ENCODE data around the gene BACE1. TPM values are rescaled to one million over a fixed set of nuclear protein-coding genes. Genes with fewer than 3 reads are reported as not detected.

Gene BACE1
- total RNA-seq, 1 donor = 50.0 TPM

DNA sequence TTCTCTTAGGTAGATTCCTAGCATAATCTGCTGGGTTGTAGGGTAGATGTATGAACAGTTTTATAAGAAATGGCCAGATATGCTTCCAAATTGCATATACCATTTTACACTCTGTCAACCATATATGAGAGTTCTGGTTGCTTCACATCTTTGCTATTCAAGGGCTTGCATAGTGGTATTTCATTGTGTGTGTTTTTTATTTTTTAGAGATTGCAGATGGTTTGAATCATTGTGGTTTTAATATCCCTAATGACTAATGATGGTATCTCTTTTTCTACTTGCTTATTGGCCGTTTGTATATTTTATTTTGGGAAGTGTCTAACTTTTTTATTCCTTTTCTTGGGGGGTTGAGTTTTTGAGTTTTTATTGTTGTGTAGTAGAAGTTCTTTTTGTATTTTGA lies 56.6 kb downstream of the BACE1 start:
- no peak overlapping the region for H3K4me3 ChIP-seq (ENCODE audit: low read depth, low read length)
- TF ChIP-seq CTCF (IDR thresholded peaks at IDR 0.05; ENCODE audit: insufficient read depth, low read length) = no peak
- DNase-seq (ENCODE audit: low read depth) = peak; percentile 77

- no peak for DNase-seq (ENCODE audit: low read depth)
- TF ChIP-seq CTCF (IDR thresholded peaks at IDR 0.05; ENCODE audit: insufficient read depth, low read length) = no peak
- H3K4me3 ChIP-seq (ENCODE audit: low read depth, low read length) = no peak overlapping the region
Observed at GRCh38 chr11:117258576-117258975, 57.5 kb downstream of the BACE1 start.

- peak; percentile 36 for DNase-seq (ENCODE audit: low read depth)
- H3K4me3 ChIP-seq (ENCODE audit: low read depth, low read length) = no peak overlapping the region
- no peak for TF ChIP-seq CTCF (IDR thresholded peaks at IDR 0.05; ENCODE audit: insufficient read depth, low read length)
Observed at GRCh38 chr11:117256573-117256972, 59.5 kb downstream of the BACE1 start.

- TF ChIP-seq CTCF (IDR thresholded peaks at IDR 0.05; ENCODE audit: insufficient read depth, low read length) = no peak
- H3K4me3 ChIP-seq (ENCODE audit: low read depth, low read length) = no peak overlapping the region
- no peak for DNase-seq (ENCODE audit: low read depth)
Observed at GRCh38 chr11:117255966-117256365, 60.1 kb downstream of the BACE1 start.

- no peak overlapping the region for H3K4me3 ChIP-seq (ENCODE audit: low read depth, low read length)
- no peak for TF ChIP-seq CTCF (IDR thresholded peaks at IDR 0.05; ENCODE audit: insufficient read depth, low read length)
- peak; percentile 11 for DNase-seq (ENCODE audit: low read depth)
Observed at GRCh38 chr11:117251506-117251905, 64.5 kb downstream of the BACE1 start.

DNA sequence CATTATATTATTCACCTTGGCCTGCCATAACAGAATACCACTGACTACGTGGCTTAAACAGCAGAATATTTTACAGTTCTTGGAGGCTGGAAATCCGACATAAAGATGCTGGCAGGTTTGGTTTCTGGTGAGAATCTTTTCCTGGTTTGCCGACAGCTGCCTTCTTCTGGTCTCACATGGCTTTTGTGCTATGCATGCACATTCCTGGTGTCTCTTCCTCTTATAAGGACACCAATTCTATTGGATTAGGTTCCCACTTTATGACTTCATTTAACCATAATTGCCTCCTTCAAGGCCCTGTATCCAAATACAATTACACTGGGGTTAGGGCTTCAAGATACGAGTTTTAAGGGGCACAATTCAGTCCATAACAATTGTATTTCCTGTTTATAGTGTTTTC lies 66.5 kb downstream of the BACE1 start:
- H3K4me3 ChIP-seq (ENCODE audit: low read depth, low read length) = no peak overlapping the region
- DNase-seq (ENCODE audit: low read depth) = no peak

More for the DNA sequence above, 66.5 kb downstream of the BACE1 start:
- no peak for TF ChIP-seq CTCF (IDR thresholded peaks at IDR 0.05; ENCODE audit: insufficient read depth, low read length)
